GM12874 (cell line): ENCODE data around the gene NDC80.

Experiments
- TF ChIP-seq, protein P1 (sequence below): IDR thresholded peaks from 2 replicates; pipeline ENCODE4 v1.5.1; 2011; ENCODE audit warnings: low read depth, mild to moderate bottlenecking, control low read depth, low read length, moderate library complexity; ENCODE audit not compliant: insufficient read depth

NDC80 gene

DNA sequence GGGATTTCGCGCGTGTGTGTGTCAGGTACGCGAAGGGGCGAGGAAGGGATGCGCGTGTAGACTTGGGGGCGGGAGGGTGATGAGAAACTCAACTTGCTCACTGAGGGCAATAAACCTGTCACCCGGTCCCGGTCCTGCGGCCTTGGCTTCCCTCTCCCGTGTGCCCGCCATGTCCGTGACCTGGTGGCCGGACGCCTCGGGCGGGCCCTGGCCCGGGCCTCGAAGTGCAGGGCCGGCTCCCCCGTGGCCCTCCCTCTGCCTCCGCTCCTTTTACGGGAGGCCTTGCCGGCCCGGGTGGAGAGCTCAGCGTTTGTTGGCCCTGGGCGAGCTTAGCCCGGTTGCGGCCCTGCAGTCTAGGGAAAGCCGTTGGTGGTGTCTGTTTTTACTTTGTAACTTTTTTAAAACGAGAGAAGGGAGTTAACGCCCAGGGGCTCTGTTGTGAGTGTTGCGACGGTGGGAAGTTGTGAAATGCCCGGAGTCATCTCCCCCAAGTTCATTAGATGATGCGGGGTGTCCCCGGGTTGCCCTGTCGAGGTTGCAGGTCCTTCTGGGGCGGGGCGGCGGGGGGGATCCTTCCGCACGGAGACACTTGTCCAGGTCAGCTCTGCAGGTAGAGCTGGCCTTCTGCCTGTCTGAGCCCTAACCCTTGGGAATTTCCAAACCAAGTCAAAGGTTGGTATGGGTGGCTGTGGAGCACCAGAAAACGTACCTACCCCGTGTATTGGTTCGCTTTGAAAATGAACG lies 85.1 kb downstream of the NDC80 start:
- TF ChIP-seq, protein P1, sequence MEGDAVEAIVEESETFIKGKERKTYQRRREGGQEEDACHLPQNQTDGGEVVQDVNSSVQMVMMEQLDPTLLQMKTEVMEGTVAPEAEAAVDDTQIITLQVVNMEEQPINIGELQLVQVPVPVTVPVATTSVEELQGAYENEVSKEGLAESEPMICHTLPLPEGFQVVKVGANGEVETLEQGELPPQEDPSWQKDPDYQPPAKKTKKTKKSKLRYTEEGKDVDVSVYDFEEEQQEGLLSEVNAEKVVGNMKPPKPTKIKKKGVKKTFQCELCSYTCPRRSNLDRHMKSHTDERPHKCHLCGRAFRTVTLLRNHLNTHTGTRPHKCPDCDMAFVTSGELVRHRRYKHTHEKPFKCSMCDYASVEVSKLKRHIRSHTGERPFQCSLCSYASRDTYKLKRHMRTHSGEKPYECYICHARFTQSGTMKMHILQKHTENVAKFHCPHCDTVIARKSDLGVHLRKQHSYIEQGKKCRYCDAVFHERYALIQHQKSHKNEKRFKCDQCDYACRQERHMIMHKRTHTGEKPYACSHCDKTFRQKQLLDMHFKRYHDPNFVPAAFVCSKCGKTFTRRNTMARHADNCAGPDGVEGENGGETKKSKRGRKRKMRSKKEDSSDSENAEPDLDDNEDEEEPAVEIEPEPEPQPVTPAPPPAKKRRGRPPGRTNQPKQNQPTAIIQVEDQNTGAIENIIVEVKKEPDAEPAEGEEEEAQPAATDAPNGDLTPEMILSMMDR: no peak

DNA sequence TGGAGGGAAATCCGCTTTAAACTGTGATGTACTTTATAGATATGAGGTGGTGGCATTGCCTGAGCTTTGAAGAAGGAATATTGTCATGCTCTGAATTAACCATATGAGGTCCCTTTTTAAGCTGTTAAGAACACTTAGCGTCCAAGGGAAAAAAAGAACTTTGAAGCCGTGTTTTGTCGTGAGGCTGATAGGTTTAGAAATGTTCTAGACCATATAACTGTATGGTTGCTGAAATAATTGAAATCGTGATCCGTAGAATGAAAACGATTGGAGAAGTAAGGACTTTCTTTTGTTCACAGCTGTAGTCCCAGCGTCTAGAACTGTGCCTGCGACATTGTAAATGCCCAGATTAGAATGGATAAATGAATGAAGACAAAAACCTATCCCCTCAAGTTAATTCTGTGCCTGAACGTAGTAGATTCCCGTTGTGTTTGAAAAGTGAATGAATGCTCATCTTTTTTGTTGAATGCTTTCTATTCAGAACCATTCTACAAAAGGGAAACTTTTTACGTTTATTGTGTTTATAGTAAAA lies 85.7 kb downstream of the NDC80 start:
- TF ChIP-seq, protein P1: no peak

DNA sequence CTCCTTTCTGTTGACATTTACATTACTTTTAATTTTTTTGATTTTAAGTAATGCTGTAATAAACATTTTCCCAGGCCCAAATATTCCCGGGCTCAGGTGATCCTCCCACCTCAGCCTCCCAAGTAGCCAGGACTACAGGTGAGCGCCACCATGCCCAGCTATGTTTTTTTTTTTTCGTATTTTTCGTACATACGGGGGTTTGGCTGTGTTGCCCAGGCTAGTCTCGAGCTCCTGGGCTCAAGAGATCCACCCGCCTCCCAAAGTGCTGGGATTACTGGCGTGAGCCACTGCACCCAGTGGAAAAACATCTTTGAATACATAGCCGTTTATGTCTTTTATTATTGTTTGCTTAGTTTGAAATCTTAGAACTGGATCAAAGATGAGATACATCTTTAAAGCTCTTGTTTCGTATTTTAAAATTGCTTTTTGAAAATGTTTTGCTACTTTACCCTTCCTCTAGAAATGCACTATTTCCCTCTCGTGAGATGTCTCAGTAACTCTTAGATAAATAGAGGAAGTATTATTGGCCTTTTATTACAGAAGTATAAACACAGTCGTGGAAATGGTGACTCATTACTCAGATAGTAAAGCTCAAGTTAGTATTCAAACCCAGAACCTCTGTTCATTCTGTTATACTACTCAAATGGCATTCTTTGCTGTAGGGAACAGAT lies 86.6 kb downstream of the NDC80 start:
- TF ChIP-seq, protein P1: no peak

DNA sequence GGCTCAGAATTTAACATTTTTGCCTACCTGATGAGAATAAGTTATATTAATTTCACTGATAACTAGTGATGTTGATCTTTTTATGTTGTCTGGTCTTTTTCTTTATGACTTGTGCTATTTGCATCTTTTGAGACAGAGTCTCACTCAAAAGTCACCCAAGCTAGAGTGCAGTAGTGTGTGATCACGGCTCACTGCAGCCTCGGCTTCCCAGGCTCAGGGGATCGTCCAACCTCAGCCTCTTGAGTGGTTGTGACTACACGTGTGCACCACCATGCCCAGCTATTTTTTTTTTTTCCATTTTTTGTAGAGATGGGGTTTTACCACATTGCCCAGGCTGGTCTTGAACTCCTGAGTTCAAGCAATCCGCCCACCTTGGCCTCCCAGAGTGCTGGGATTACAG lies 91.6 kb downstream of the NDC80 start:
- TF ChIP-seq, protein P1: no peak
